CD4-positive, alpha-beta T cell treated with Interleukin-6 for 4 hours (primary cell): ENCODE data around the gene SPATA24.
"Not testable (repeated sequence)": the region's sequence is repeated elsewhere in the genome, so short reads cannot be mapped to it uniquely, and the experiment has no call there.

Experiments used
- DNase-seq: peaks from one replicate; pipeline ENCODE4 v3.0.0-alpha.2; 2020; ENCODE audit warnings: mixed read lengths

SPATA24 gene

DNA sequence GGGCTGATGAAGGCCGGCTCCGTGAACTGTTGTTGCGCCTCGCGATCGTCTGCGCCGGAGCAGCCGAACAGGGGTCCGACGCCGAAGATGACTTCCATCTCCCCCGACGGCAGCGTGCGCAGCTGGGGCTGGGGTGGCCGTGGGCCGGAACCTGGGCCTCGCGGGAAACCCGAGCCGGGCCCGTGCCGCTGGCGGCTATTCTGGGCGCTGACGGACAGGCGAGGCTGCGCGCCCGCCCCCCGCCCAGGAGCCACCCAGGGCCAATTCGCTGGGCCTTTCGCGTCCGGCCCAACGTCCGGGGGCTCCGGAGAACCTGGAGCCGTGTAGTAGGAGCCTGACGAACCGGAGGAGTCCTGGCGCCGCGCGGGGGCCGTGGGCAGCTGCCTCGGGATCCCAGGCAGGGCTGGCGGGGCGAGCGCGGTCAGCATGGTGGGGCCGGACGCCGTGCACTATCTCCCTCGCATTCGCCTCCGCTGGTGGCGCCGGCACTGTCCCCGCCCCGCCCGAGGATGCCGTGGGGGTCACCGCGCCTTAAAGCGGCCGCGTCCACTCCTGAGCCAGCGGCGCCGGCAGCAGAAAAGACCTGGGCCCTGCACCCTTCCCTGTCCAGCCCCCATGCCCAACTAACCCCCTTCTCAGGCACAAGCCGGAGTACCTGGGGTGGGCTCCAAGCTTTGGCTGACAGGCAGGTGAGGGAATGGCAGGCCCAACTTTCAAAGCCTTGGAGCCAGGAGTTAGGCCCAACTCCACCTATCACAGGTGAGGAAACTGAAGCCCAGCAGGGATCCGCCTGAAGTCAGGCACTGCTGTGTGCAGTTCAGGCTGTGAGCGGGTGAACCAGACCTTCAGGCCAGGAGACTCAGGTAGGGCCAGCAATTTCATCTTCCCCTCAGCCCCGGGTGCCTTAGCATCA, 9.0 kb downstream of the SPATA24 start, which contains the start of gene PROB1:
PROB1 (minus strand) TSS at position 451 of the 913 bp plus-strand sequence; CDS start at position 428, 23 bp downstream.
- DNase-seq, result no peak

DNA sequence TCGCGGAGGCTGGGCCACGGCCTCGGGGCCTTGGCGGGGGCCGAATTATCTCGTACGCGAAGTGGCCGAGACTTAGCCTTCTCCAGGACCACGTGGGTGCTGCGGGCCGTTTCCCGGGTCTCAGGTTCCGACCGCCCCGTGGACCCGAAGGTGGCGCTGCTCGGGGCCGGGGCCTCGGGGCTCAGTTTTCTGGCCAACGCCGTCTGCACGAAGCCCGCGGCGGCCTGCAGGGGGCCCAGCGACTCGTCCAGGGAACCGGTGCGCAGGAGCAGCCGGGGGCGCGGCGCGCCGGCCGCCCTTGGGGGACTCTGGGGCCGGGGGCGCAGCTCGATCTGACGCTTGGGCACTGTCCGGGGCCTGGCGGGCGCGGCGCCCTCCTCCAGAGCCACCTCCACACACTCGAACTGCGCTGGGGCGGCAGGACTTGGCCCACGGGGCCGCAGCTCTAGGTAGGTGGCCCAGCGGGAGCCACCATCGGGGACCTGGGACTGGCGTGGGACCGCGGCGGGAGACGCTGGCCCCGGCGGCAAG, 9.7 kb downstream of the SPATA24 start:
- peak; percentile 65 for DNase-seq

DNA sequence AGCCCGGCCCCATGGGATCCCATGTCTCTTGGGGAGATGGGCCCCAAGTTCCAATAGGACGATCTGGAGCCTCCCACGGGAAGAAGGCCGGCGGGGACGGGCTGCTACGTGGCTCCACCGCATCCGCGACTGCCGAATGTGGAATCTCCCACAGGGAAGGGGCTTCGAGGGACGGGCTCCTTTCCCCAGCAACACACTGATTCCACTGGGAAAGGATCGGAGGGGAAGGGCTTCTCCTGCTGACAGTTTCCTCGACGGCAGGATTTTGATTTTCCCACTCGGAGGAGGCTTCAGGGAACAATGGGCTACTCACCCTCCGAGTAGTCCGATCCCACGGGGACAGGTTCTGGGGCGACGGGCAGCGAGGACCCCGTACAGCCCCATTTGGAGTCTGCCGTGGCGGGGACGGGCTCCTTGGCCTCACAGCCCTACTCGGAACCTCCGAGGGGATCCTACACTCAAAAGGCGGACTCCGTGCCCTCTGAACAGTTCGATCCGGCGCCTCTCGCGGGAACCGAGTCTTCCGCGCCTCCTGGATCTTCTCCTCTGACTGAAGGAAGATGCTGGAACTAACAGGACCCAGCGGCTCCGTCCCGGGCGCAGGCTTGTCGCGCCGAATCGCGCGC, 10.3 kb downstream of the SPATA24 start:
- peak; percentile 19 for DNase-seq

DNA sequence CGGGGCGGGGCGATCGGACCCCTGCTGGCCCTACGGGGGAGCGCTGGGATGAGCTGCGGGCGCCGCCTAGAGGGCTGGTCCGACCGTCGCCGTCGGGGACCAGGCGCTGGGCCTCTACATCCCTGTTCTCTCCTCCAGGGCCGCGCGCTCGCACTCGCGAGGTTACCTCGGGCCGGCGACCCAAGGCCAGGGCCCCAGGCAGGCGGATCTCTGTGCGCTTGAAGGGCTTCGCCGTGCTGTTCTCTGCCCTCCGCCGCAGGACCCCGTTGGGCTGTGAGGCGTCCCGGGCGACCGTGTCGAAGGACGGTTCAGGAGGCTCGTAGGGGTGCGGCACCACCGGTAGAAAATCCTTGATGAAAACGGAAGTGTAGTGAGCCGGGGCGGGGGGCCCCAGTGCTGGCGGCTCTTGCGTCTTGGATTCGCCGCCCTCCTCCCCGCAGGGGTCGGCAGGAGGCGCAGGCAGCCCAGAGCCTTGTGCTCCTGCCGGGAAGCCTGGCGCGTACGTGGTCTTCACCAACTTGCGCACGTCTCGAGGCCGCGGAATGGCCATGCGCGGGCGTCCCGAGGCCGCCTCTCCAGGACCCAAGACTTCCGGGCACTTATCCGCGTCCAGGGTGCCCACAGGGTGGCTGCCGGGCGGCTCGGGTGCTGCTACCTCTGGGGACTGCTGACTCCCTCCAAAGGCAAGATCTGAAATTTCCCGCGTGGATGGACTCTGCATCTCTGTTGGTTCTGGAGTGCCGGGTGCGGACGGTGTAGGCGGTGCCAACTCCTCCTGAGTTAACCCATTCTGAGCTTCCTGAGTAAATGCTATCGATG, 11.0 kb downstream of the SPATA24 start:
- DNase-seq, result peak; percentile 77

DNA sequence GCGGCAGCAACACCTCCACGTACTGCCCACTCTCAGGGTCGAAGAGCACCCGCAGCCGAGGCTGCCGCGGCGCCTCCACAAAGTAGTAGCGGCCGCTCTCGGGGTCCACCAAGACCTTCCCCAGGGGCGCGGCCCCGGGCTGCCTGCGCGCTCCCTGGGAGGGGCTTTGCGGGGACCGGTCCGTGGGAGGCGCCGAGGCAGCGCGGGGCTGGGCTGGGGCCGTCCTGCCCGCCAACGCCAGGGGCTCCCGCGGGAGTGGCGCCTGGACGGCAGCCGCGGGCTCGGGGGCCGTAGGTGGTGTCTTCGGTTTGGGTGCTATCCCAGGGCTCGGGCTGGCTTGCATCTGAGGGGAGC, 11.6 kb downstream of the SPATA24 start:
- no peak for DNase-seq

DNA sequence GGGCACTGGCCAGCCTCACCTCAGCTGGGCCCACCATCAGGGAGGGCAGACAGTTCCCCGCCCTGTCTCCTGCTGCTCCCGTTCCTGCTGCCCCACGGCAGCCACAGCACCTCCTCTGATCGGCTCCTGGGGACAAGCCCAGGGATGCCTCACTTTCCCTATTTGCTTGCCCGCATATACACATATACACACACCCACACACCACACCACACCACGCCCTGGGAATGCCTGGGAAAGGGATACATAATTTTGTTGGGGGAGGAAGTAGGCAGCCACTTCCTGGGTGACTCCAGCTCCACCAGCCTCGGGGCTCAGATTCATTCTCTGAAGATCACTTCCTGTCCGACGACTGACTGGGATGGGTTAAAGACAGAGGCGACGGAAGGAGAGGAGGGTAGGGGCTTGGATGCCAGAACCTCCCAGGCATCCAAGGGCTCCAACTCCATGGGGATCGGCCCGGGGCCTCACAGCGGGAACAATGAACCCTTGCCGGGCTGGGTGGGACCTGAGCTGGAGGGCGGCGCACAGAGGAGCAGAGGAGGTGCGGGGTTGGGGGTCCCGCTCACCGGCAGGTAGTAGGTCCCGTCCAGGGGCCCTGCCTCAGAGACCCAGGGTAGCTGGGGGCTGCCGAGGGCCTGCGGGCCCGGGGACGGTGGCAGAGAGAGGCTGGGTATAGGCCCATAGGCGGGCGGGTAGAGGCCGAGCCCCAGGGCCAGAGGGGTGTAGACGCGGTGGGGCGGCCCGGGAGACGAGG, 12.1 kb downstream of the SPATA24 start:
- no peak for DNase-seq

DNA sequence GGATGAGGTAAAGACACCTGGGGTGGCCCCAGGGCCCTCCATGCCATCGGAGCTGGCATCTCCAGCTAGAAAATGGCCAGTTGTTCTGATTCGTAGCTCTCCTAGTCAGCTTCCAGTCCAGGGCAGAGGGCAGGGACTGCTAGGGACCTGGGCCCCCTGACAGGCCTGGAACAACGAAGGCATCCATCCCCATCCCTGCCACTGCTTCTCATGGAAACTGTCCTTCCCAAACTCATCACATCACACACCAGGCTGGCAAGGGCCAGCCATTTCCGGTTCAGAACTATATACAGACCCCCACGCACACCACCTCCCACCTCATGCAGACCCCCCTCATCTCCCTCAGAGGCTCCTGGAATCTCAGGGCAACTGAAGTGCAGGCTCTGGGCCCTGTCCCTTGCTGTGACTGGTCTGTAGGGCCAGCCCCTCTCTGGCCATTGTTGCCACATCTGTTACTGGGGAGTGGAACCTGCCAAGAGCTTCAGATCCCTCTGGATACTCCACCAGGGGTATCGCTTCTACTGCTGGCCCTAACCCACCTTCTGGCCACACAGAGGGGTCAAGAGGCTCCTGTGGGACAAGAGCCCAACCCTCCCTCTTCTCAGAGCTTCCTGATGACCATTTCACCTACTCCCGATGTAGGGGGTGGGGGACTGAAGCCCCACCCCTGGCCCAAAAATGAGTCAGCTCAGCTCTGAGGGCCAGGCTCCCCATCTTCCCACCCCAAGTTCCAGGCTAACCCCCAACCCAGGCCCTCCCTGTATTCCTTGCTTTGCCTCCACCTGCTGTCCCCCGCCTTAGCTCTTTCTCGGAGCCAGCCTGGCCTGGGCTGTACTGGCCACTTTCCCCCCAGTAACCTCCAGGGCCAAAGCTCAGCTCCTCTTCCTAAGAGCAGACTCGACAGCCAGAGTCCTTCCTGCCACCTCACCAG, 13.0 kb downstream of the SPATA24 start:
- DNase-seq, result no peak

DNA sequence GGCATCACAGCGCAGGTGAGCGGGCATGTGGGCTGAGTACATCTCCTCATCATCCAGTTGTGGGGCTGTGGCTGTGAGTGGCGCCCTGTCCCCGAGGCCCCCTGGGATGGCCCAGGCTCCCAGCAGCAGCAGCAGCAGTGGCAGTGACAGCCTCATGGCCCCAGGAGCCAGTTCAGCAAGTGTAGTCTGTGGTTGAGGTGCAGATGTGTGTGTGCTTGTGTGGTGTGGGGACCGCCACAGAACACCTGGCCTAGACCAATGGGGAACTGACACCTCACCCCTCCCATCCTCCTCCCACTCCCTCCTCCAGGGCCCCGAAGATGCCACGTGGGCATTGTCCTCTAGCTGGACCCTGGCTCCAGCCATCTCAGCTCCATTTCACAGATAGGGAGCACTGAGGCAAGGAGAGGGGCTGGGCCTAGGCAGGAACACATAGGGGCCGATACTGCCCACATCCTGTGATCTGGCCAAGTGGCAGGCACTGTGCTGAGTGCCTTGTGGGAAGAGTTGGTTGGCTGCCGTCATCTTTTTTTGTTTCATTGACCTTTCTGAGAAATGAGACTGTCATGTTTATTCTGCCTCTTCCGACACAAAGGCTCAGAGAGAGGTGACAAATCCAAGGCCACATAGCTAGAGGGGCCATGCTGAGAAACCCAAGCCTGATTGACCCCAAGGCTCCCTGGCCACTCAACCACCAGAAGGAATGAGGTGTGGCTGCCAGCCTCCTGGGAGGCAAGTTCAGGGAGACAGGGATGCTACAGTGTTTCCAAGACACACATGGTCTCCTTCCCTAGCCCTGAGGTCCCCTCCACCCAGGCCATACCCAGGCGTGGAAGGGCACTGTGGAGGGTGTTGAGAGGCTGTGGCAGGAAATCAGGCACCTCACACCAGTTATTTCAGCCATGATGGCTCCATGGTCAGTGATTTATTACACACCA, 13.9 kb downstream of the SPATA24 start, which contains the start of gene MZB1:
MZB1 (minus strand) TSS at position 213 of the 938 bp plus-strand sequence; CDS start at position 156, 57 bp downstream.
- DNase-seq, result peak; percentile 56

DNA sequence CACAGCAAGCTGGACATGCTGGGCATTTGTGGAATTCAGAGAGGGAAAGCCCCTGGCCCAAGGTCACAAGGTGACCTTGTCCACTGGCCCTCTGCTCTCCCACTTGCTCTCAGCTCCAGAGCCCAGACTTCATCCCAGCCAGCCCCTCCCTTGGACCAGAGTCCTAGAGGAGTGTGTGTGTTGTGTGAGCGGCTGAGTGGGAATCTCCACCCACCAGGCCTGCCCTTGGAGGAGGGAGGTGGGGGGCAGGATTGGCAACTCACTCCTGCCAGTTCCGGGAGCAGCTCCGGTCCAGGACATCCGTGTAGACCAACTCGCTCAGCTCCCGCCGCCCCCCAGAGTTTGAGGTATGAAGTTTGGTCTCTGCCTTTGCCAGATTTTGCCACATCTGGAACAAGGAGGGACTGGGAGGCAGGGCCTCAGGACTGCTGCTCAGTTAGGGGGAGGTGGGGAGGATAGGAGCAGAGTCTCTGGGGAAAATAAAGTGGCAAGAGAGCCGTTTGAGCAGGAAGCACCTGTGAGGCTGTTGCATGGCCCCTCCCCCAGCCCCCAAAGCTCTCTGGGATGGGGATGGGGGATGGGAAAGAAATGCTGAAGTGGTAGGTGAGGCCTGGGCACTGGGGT, 15.6 kb downstream of the SPATA24 start:
- no peak for DNase-seq

DNA sequence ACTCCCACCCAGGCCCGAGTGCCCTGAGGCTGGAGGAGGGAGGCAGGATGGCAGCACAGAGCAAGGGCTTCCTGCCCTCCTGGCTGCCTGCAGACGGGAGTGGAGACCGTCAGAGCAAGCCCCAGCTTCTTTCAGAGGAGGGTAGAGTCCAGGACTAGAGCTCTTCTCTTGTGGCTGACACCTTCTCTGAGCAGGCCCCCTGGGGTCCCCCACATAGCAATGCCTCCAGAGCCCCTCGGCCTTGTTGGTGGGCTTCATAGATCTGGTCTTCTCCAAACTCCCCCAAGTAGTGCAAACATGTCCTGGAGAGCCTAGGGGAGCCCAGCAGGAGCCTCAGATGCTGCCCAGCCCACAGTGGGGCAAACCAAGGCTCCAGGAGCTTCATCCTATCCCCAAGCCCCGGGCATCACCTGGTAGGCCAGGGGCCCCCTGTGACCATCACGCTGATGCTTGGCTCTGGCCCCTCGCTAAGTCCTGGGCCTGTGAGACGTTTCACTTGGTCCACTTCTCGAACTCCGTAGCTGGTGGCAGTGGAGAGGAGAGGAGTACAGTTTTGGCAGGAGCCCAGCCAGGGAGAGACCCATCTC, 16.2 kb downstream of the SPATA24 start:
- DNase-seq, result no peak

DNA sequence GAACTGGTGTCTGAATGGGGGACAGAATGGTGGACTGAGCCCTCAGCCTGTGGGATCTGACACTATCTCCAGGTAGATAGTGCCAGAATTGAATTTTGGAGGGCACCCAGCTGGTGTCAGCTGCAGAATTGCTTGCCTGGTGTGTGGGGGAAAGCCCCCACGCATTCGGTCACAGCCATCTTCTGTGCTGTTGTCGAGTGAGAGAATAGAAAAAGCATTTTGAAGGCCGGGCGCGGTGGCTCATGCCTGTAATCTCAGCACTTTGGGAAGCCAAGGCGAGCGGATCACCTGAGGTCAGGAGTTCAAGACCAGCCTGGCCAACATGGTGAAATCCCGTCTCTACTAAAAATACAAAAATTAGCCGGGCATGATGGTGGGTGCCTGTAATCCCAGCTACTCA, 16.9 kb downstream of the SPATA24 start:
- not testable (repeated sequence) for DNase-seq

DNA sequence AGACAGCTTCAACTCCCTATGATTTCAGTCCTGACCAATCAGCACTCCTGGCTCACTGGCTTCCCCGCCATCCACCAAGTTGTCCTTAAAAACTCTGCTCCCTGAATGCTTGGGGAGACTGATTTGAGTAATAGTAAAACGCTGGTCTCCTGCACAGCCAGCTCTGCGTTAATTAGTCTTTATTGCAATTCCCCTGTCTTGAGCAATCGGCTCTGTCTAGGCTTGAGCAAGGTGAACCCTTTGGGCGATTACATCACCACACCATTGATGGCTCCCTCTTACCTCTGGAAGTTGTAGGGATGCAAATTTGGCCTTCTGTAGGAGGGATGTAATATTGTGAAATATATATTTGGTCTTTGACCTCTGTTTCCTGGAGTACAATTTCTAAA, 17.8 kb downstream of the SPATA24 start:
- no peak for DNase-seq

DNA sequence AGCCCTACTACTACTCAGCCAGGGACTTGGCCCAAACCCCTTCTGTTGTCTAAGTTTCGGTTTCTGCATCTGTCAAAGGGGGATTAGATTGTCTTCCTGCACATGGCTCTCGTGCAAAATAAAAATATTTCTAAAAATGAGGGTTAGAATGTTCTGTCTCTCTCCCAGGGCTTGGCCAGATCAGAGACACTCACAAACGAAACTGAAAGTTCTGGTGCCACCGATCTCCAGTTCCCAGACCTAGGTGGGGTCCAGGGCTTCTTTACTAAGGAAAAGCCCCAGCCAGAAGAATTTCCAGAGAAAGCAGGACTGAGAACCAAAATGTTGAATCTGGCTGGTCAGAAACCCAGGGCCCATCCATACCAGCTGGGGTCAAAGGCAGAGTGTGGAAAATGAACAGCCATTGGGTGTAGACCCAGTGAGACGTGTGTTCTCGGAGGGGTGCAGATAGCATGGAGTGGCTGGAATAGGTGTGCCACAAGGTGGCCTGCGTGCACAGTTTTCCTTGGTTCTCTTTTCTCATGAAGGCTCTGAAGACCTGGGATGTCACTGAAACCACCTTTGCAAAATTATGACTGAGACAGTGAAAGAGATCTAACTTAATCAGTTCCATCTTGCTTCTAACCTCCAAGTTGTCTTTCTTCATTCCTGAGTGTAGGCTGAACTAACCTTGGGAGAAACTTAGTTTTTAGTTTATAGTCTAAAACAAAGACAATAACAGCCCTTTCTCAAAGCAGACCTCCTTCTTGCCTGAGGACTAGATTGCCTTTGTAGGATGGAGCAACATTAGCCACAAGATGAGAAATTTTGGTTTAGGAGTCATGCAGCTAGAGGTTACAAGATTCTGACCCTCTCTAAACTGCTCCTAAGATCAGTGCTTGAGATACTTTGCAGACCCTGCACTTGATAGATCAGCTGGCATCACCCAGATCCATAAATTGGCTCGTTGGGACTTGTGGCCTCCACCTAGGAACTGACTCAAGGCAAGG, 18.5 kb downstream of the SPATA24 start:
- peak; percentile 40 for DNase-seq

DNA sequence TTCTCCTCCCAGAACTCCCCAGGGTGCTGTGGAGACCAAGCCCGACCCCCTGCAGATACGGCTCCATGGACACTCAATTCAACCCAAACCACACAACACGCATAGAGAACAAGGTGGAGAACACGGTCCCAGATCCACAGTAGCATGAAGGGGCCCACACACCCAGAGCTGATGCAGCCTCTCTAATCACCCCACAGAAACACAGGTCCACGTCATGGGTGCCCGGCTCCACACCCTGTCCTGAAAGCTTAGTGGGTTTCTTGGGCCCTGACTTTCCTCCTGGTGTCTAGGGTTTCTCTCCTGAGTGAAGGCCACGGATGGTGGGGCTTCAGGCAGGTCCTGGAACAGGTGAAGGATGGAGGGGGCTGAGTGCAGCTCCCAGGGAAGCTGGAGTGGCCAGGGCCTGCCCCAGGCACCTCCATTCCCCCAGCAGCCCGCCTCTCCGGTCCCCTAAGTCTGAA, 19.3 kb downstream of the SPATA24 start:
- DNase-seq, result no peak

DNA sequence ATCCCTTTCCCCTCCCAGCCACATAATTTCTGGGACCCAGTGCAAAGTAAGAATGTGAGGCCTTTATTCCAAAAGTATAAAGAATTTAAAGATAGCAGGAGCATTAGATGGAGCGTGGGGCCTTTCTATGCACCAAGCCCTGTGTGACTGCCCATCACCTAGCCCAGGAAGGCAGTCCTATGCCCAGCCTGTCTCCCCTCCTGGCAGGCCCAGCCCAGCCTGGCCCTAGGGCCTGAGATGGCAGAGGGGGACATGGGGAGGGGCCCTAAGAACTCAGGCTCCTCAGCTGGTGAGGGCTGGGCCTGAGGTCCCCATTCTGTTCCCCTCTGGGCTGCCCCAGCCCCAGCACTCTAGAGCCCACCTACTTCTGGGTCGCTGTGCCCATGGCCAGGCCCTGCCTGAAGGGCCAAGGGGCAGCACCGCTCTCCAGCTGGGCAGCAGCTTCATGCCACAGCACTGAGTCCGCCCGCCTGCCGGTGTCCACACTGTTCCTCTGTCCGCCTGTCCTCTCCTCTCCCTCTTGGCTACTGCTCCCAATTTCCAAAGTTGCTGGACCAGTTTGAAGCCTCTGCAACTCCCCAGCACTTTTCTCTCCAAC, 19.8 kb downstream of the SPATA24 start:
- DNase-seq, result no peak

DNA sequence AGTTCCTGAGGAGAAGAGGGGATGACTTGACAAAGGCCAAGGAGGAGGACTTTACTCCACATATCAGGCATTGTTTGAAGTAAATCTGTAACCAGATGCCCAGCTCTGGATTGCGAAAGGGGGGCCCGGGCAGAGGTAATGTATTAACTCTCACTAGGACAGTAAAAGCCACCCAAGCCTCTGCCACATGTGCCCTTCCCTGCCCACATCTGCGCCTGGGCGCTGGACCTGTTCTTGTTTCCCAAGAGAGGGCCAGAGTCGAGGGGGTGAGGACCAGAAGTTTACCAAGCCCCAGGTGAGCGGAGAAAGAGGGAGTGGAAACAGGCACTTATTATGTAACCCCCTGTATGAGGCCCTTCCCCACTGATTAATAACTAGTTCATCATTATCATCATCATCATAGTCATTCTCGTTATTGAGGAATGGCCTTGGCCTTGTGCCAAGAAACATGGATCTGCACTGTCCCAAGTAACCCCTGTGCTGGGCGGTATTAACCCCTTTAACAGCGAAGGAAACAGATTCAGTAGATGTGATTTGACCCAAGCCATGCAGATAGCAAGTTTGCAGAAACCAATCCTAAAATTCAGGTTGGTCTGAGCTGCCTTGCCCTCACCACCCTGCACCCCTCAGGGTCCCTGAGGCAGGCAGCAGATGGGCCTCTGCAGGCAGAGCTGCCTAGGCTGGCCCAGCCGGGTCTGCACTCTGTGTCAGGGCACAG, 20.5 kb downstream of the SPATA24 start, which contains the start of gene SLC23A1:
SLC23A1 (minus strand) TSS at position 23 of the 718 bp plus-strand sequence. CDS start 44 bp downstream, outside the sequence.
- DNase-seq, result no peak
